GM12891 (cell line): Measurements from ENCODE around the gene NPTXR.

ENCODE experiments used
- DNase-seq: peaks from one replicate; pipeline ENCODE4 v3.0.0; 2011; ENCODE audit warnings: low spot score; ENCODE audit not compliant: insufficient read length
- FAIRE-seq: peaks from 2 replicates; lab custom pipeline; 2011; peaks lifted over from hg19 to GRCh38; lab: Jason Lieb, UNC
- PAX5 ChIP-seq: IDR thresholded peaks from 2 replicates; pipeline ENCODE4 v1.6.1; 2011; ENCODE audit warnings: low read length, moderate library complexity, mild to moderate bottlenecking; ENCODE audit not compliant: insufficient read depth, severe bottlenecking
- POLR2A ChIP-seq: IDR thresholded peaks from 2 replicates; pipeline ENCODE4 v1.6.1; 2011; ENCODE audit warnings: low read depth, low read length, control low read depth
- POLR2AphosphoS5 ChIP-seq: IDR thresholded peaks from 2 replicates; pipeline ENCODE4 v1.6.1; 2011; ENCODE audit warnings: low read depth, low read length, control low read depth
- POU2F2 ChIP-seq: IDR thresholded peaks from 2 replicates; pipeline ENCODE4 v1.6.1; 2011; ENCODE audit warnings: low read depth, mild to moderate bottlenecking, control low read depth, low read length, moderate library complexity
- SPI1 ChIP-seq: IDR thresholded peaks from 2 replicates; pipeline ENCODE4 v1.6.1; 2011; ENCODE audit warnings: low read depth, low read length, control low read depth
- TAF1 ChIP-seq: IDR thresholded peaks from 2 replicates; pipeline ENCODE4 v1.6.1; 2011; ENCODE audit warnings: low read depth, low read length, control low read depth

Gene NPTXR

GRCh38 chr22:38842512-38843200 lies 1.2 kb downstream of the NPTXR start:
- DNase-seq (no peak), FAIRE-seq (no peak)

GRCh38 chr22:38841635-38842034 lies 2.2 kb downstream of the NPTXR start:
- no peak for FAIRE-seq
- TF ChIP-seq POLR2AphosphoS5 (no peak), PAX5 (no peak)
- DNase-seq = no peak

More at GRCh38 chr22:38842512-38843200, 1.2 kb downstream of the NPTXR start:
- no peak for TF ChIP-seq POU2F2
- TF ChIP-seq SPI1 = no peak
- no peak for TF ChIP-seq POLR2A
- no peak for TF ChIP-seq TAF1
- TF ChIP-seq POLR2AphosphoS5 = no peak
- no peak for TF ChIP-seq PAX5

GRCh38 chr22:38841211-38841610 lies 2.6 kb downstream of the NPTXR start:
- no peak for FAIRE-seq
- no peak for DNase-seq
- no peak for TF ChIP-seq POLR2A
- no peak for TF ChIP-seq PAX5
- TF ChIP-seq POU2F2 = no peak
- no peak for TF ChIP-seq TAF1
- TF ChIP-seq POLR2AphosphoS5 = no peak
- no peak for TF ChIP-seq SPI1

- FAIRE-seq (no peak), DNase-seq (no peak)
- TF ChIP-seq POLR2A = no peak
- no peak for TF ChIP-seq POU2F2
- no peak for TF ChIP-seq POLR2AphosphoS5
- TF ChIP-seq SPI1 = no peak
- no peak for TF ChIP-seq PAX5
- no peak for TF ChIP-seq TAF1
Observed at GRCh38 chr22:38840129-38840528, 3.7 kb downstream of the NPTXR start.

- FAIRE-seq = no peak
- no peak for TF ChIP-seq TAF1
- no peak for TF ChIP-seq POLR2AphosphoS5
- no peak for TF ChIP-seq SPI1
- no peak for TF ChIP-seq POLR2A
- TF ChIP-seq PAX5 = no peak
- no peak for DNase-seq
Observed at GRCh38 chr22:38839686-38840085, 4.1 kb downstream of the NPTXR start.

- TF ChIP-seq POU2F2 = no peak
- no peak for TF ChIP-seq POLR2AphosphoS5
- no peak for TF ChIP-seq SPI1
- no peak for TF ChIP-seq POLR2A
- TF ChIP-seq TAF1 = no peak
- no peak for TF ChIP-seq PAX5
Observed at GRCh38 chr22:38837414-38837928, 6.4 kb downstream of the NPTXR start.

GRCh38 chr22:38835888-38836301 lies 7.9 kb downstream of the NPTXR start:
- TF ChIP-seq PAX5 (no peak), POU2F2 (no peak), POLR2A (no peak), POLR2AphosphoS5 (no peak), TAF1 (no peak), SPI1 (no peak)
- DNase-seq (no peak), FAIRE-seq (no peak)

More at GRCh38 chr22:38837414-38837928, 6.4 kb downstream of the NPTXR start:
- FAIRE-seq (no peak), DNase-seq (no peak)

GRCh38 chr22:38834991-38835390 lies 8.8 kb downstream of the NPTXR start:
- FAIRE-seq (no peak), DNase-seq (no peak)
- no peak for TF ChIP-seq PAX5

GRCh38 chr22:38834215-38834953 lies 9.4 kb downstream of the NPTXR start:
- DNase-seq (no peak), FAIRE-seq (no peak)
- TF ChIP-seq POU2F2 (no peak), POLR2AphosphoS5 (no peak), POLR2A (no peak)

- DNase-seq (no peak), FAIRE-seq (no peak)
- TF ChIP-seq POU2F2 (no peak), SPI1 (no peak), PAX5 (no peak), TAF1 (no peak), POLR2AphosphoS5 (no peak), POLR2A (no peak)
Observed at GRCh38 chr22:38833061-38833460, 10.8 kb downstream of the NPTXR start.
